Measurements from ENCODE around the gene GRHL3. TPM values are rescaled to one million over a fixed set of nuclear protein-coding genes. Genes with fewer than 3 reads are reported as not detected.

Gene GRHL3
- total and polyA plus RNA-seq, 2 donors (not counting 3 experiments of a cell fraction or from before 2014, with no cell fraction given), result not detected

- dilution Hi-C loops (cut with MboI; ENCODE audit: extremely low pct_ligation_motif_present, low sequenced_read_pairs) (no loop called here), intact Hi-C loops (cut with micrococcal nuclease) (no loop called here)
- Histone ChIP-seq H3K9me3 (replicated peaks; ENCODE audit: control insufficient read depth, insufficient read depth, low read length) (no peaks in the 10 kb centered on the region), H3K4me2 (ENCODE audit: insufficient read depth, low read length) (no peak overlapping the region), H3K27ac (ENCODE audit: insufficient read depth, low read depth, low read length) (no peak overlapping the region), H3K4me3 (replicated peaks in 1 of 3; ENCODE audit: insufficient read depth in 1 of 3, low read depth in 1 of 3, low read length in 3 of 3) (no peak overlapping the region), H2AFZ (ENCODE audit: low read depth, low read length) (no peak overlapping the region), H3K9me1 (replicated peaks; ENCODE audit: control insufficient read depth, extremely low read depth, insufficient read depth, low read length) (no peaks in the 10 kb centered on the region), H3K4me1 (ENCODE audit: control insufficient read depth, extremely low read depth, insufficient read depth, low read length) (no peaks in the 10 kb centered on the region), H3K79me2 (ENCODE audit: control insufficient read depth, insufficient read depth, low read length) (no peaks in the 10 kb centered on the region), H4K20me1 (replicated peaks; ENCODE audit: control insufficient read depth, extremely low read depth, insufficient read depth, low read length) (no peaks in the 10 kb centered on the region), H3K9ac (replicated peaks; ENCODE audit: extremely low read depth, insufficient read depth, low read length) (no peak overlapping the region), H3K36me3 (ENCODE audit: control insufficient read depth in 2 of 2, extremely low read depth in 1 of 2, insufficient read depth in 2 of 2, low read length in 2 of 2) (no peaks in the 10 kb centered on the region), H3K27me3 (ENCODE audit: control insufficient read depth in 2 of 2, insufficient read depth in 2 of 2, low read length in 2 of 2) (no peaks in the 10 kb centered on the region)
- DNase-seq (ENCODE audit: low read depth, low spot score) (no peak), FAIRE-seq (no peak)
- POLR2A ChIA-PET, result no interaction called here
- CTCF ChIA-PET, result no interaction called here
- TF ChIP-seq POLR2A (IDR thresholded peaks at IDR 0.05; ENCODE audit: low read depth, low read length) (no peak), CTCF (IDR thresholded peaks at IDR 0.05; ENCODE audit: extremely low read depth in 1 of 2, insufficient read depth in 1 of 2, low read depth in 1 of 2, low read length in 2 of 2) (no peak), POLR2AphosphoS5 (IDR thresholded peaks at IDR 0.05; ENCODE audit: insufficient read depth, low read depth, low read length) (no peak), GATA2 (IDR thresholded peaks at IDR 0.05; ENCODE audit: insufficient read depth, insufficient read length, low read depth, low read length) (no peak), JUN (IDR thresholded peaks at IDR 0.05; ENCODE audit: borderline replicate concordance, insufficient read depth, insufficient read length, low read depth) (no peak), EZH2 (IDR thresholded peaks at IDR 0.05; ENCODE audit: borderline replicate concordance, low read depth, low read length, severe bottlenecking) (no peak), FOS (IDR thresholded peaks at IDR 0.05; ENCODE audit: borderline replicate concordance, insufficient read depth, low read length) (no peak), MAX (IDR thresholded peaks at IDR 0.05; ENCODE audit: insufficient read depth, insufficient read length) (no peak), MYC (IDR thresholded peaks at IDR 0.05; ENCODE audit: low read depth, low read length) (no peak)
- no TSS peak for BruUV-seq (replicated peaks)
These were observed 43.2 kb downstream of the GRHL3 start for GRCh38 chr1:24362396-24362795.
